Tibial nerve (tissue), 4 donors: ENCODE data around the gene AGPAT2. TPM values are rescaled to one million over a fixed set of nuclear protein-coding genes. Genes with fewer than 3 reads are reported as not detected.

Source experiments
- DNase-seq, 2 donors: peaks; one replicate each; pipeline ENCODE4 v3.0.0-alpha.2; 2019; ENCODE audit warnings: low spot score in 2 of 2
- H3K27ac ChIP-seq, 4 donors: fragments of 200-600 bp; sonication (generic) in 3 of 4; one replicate each; pipeline ENCODE4 v1.5.1; 2017 to 2019; ENCODE audit warnings: mild to moderate bottlenecking in 1 of 4
- H3K27me3 ChIP-seq, 2 donors: fragments of 200-600 bp; sonication (generic) in 1 of 2; one replicate each; pipeline versions ENCODE4 v1.5.1 to v1.6.0; 2017 to 2019
- H3K36me3 ChIP-seq, 3 donors: fragments of 200-600 bp; sonication (generic); one replicate each; pipeline ENCODE4 v1.5.1; 2018 to 2019
- H3K4me1 ChIP-seq, 4 donors: fragments of 200-600 bp; sonication (generic) in 3 of 4; one replicate each; pipeline ENCODE4 v1.5.1; 2017 to 2019
- H3K4me3 ChIP-seq, 4 donors: fragments of 200-600 bp; sonication (generic) in 3 of 4; one replicate each; pipeline ENCODE4 v1.5.1; 2017 to 2019; ENCODE audit warnings: mild to moderate bottlenecking in 1 of 4, moderate library complexity in 1 of 4
- H3K9me3 ChIP-seq, 4 donors: fragments of 200-600 bp; sonication (generic) in 3 of 4; one replicate each; pipeline ENCODE4 v1.5.1; 2017 to 2019
- CTCF ChIP-seq, 5 experiments: fragments of 200-600 bp in 3 of 5; fragments of 450-650 bp in 2 of 5; sonication (generic) in 3 of 5; IDR thresholded peaks; one replicate each; pipeline ENCODE4 v1.5.1; 2016 to 2019; ENCODE audit warnings: antibody characterized with exemption in 5 of 5, mild to moderate bottlenecking in 3 of 5, moderate library complexity in 2 of 5
- EP300 ChIP-seq, 2 donors: sonication (generic); formaldehyde crosslinking; IDR thresholded peaks; one replicate each; pipeline ENCODE4 v1.6.1; 2017; ENCODE audit warnings: antibody characterized with exemption in 2 of 2, mild to moderate bottlenecking in 1 of 2
- POLR2A ChIP-seq, 2 donors: fragments of 450-650 bp; IDR thresholded peaks; one replicate each; pipeline ENCODE4 v1.6.1; 2017; ENCODE audit warnings: antibody characterized with exemption in 2 of 2, mild to moderate bottlenecking in 2 of 2, moderate library complexity in 2 of 2
- WGBS, 2 donors: methylation state at CpG; one replicate each; pipeline ENCODE4 v1.1.5; 2018; 5-methylcytosine and 5-hydroxymethylcytosine counted together
- total RNA-seq, 4 donors: library from RNA; depleted of rRNA; stranded (reverse); fragments of >200 nt; gene quantifications; one replicate each; pipeline ENCODE4 v1.1.0, GENCODE V29; 2016

The AGPAT2 gene
- total RNA-seq, 4 donors from 2014 or later, result 79.6 to 292 (median 151) TPM

GRCh38 chr9:136654820-136655535, 32.3 kb downstream of the AGPAT2 start:
- H3K9me3 ChIP-seq, result no peaks in the 10 kb centered on the region
- H3K36me3 ChIP-seq, result no peaks in the 10 kb centered on the region
- no peak for TF ChIP-seq EP300 (IDR thresholded peaks at IDR 0.05)
- TF ChIP-seq POLR2A (IDR thresholded peaks at IDR 0.05), result no peak
- no peak for TF ChIP-seq CTCF (IDR thresholded peaks at IDR 0.05)
- H3K27me3 ChIP-seq, result peaks cover 0 to 50% of the 10 kb centered on the region in 2 donors
- DNase-seq, result no peak
- 72 to 75% methylated on average over 7 to 13 of the region's 15 CpGs for WGBS, 2 donors
- H3K4me3 ChIP-seq, result no peak overlapping the region
- H3K4me1 ChIP-seq, result peaks cover 0 to 5% (median 0%) of the 10 kb centered on the region in 4 donors
- H3K27ac ChIP-seq, result peak overlapping the region in 2 of 4 donors; percentile 50 to 70

- no peak overlapping the region for H3K4me3 ChIP-seq
- DNase-seq, result no peak
- H3K27me3 ChIP-seq, result peaks cover 0 to 40% of the 10 kb centered on the region in 2 donors
- H3K4me1 ChIP-seq, result peaks cover 0 to 2% (median 0%) of the 10 kb centered on the region in 4 donors
- TF ChIP-seq POLR2A (IDR thresholded peaks at IDR 0.05) (no peak), CTCF (IDR thresholded peaks at IDR 0.05) (no peak), EP300 (IDR thresholded peaks at IDR 0.05) (no peak)
- H3K9me3 ChIP-seq, result no peaks in the 10 kb centered on the region
- WGBS, 2 donors, result 56 to 57% methylated on average over 43 of the region's 43 CpGs
- peak overlapping the region in 1 of 4 donors; percentile 15 for H3K27ac ChIP-seq
- H3K36me3 ChIP-seq, result no peaks in the 10 kb centered on the region
Measured at GRCh38 chr9:136653323-136654079, 33.8 kb downstream of the AGPAT2 start.

- H3K36me3 ChIP-seq, result no peaks in the 10 kb centered on the region
- H3K9me3 ChIP-seq, result no peaks in the 10 kb centered on the region
- no peak for DNase-seq
- TF ChIP-seq EP300 (IDR thresholded peaks at IDR 0.05) (no peak), CTCF (IDR thresholded peaks at IDR 0.05) (no peak), POLR2A (IDR thresholded peaks at IDR 0.05) (no peak)
- peaks cover 0 to 24% of the 10 kb centered on the region in 2 donors for H3K27me3 ChIP-seq
- no peak overlapping the region for H3K4me3 ChIP-seq
- WGBS, 2 donors, result 89 to 93% methylated on average over 11 of the region's 11 CpGs
- no peaks in the 10 kb centered on the region for H3K4me1 ChIP-seq
- H3K27ac ChIP-seq, result no peak overlapping the region
Measured at GRCh38 chr9:136651860-136652259, 35.4 kb downstream of the AGPAT2 start.

- no peak overlapping the region for H3K27ac ChIP-seq
- H3K4me1 ChIP-seq, result peaks cover 0 to 12% (median 0%) of the 10 kb centered on the region in 4 donors
- no peaks in the 10 kb centered on the region for H3K9me3 ChIP-seq
- 86 to 91% methylated on average over 10 of the region's 10 CpGs for WGBS, 2 donors
- H3K27me3 ChIP-seq, result peaks cover 0 to 18% of the 10 kb centered on the region in 2 donors
- no peak for DNase-seq
- TF ChIP-seq EP300 (IDR thresholded peaks at IDR 0.05), result no peak
- no peak for TF ChIP-seq CTCF (IDR thresholded peaks at IDR 0.05)
- TF ChIP-seq POLR2A (IDR thresholded peaks at IDR 0.05), result no peak
- no peaks in the 10 kb centered on the region for H3K36me3 ChIP-seq
- no peak overlapping the region for H3K4me3 ChIP-seq
Measured at GRCh38 chr9:136650648-136651047, 36.6 kb downstream of the AGPAT2 start.

- Histone ChIP-seq H3K36me3 (no peaks in the 10 kb centered on the region), H3K27me3 (peaks cover 0 to 23% of the 10 kb centered on the region in 2 donors), H3K4me1 (peaks cover 0 to 17% (median under 1%) of the 10 kb centered on the region in 4 donors), H3K27ac (no peak overlapping the region), H3K4me3 (no peak overlapping the region), H3K9me3 (no peaks in the 10 kb centered on the region)
- DNase-seq, result no peak
- TF ChIP-seq EP300 (IDR thresholded peaks at IDR 0.05) (no peak), CTCF (IDR thresholded peaks at IDR 0.05) (no peak), POLR2A (IDR thresholded peaks at IDR 0.05) (no peak)
- 88 to 91% methylated on average over 8 of the region's 8 CpGs for WGBS, 2 donors
Measured at GRCh38 chr9:136650021-136650420, 37.2 kb downstream of the AGPAT2 start.
